Measurements from ENCODE around the gene SEMA3C.
"Not testable (repeated sequence)": the region's sequence is repeated elsewhere in the genome, so short reads cannot be mapped to it uniquely, and the experiment has no call there.

The SEMA3C gene

DNA sequence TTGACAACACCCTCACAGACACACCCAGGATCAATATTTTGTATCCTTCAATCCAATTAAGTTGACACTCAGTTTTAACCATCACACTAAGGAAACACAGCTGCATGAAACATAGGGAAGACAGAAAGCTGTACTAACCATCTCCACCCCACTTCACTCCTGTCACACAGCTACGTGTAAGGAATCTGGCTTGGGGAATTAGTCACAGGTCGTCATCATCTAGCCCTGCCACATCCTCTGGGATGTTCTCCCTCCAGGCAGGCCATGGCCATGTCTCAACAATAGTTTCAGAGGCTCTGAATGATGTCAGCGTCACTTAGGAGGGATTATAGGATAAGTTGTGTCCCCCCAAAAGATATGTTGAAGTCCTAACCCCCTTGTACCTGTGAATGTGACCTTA is 10.8 kb upstream of the SEMA3C start:
- no peak for DNase-seq (ENCODE audit: low read depth in 4 of 4, low spot score in 1 of 4)

DNA sequence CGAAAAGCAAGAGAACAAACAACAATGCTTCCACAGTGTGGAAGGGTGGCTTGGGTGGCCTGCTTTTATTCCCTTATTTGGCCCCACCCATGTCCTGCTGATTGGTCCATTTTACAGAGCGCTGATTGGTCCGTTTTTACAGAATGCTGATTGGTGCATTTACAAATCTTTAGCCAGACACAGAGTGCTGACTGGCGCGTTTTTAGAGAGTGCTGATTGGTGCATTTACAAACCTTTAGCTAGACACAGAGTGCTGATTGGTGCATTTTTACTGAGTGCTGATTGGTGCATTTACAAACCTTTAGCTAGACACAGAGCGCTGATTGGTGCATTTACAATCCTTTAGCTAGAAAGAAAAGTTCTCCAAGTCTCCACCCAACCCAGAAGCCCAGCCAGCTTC is 8.1 kb upstream of the SEMA3C start:
- not testable (repeated sequence) for DNase-seq (ENCODE audit: low read depth in 4 of 4, low spot score in 1 of 4)

DNA sequence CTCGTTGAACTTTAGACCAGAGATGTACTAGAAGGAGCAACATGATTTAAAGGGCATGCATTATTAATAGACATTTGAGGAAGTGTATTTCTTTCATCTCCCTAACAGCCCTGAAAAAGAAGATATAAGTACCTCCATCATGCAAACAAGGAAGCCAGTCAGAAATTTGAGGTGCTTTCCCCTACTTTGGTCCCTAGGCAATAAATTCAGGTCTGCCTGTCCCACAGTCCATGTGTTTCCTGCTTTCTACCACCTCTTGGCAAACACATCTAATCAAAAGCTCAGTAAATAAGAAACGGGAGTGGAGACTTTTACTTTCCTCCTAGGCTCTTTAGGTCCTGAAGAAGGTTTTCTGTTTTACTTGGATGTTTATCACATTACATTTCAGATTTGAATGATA is 5.2 kb upstream of the SEMA3C start:
- no peak for DNase-seq (ENCODE audit: low read depth in 4 of 4, low spot score in 1 of 4)

- DNase-seq (ENCODE audit: low read depth in 4 of 4, low spot score in 1 of 4), result no peak
Measured at GRCh38 chr7:80923211-80923612, 4.4 kb upstream of the SEMA3C start.

- DNase-seq (ENCODE audit: low read depth in 4 of 4, low spot score in 1 of 4), result no peak
Measured at GRCh38 chr7:80922253-80923049, 3.6 kb upstream of the SEMA3C start.

- no peak for DNase-seq (ENCODE audit: low read depth in 4 of 4, low spot score in 1 of 4)
Measured at GRCh38 chr7:80921130-80921529, 2.3 kb upstream of the SEMA3C start.

- no peak for DNase-seq (ENCODE audit: low read depth in 4 of 4, low spot score in 1 of 4)
Measured at GRCh38 chr7:80918399-80918798, 452 bp downstream of the SEMA3C start.

DNA sequence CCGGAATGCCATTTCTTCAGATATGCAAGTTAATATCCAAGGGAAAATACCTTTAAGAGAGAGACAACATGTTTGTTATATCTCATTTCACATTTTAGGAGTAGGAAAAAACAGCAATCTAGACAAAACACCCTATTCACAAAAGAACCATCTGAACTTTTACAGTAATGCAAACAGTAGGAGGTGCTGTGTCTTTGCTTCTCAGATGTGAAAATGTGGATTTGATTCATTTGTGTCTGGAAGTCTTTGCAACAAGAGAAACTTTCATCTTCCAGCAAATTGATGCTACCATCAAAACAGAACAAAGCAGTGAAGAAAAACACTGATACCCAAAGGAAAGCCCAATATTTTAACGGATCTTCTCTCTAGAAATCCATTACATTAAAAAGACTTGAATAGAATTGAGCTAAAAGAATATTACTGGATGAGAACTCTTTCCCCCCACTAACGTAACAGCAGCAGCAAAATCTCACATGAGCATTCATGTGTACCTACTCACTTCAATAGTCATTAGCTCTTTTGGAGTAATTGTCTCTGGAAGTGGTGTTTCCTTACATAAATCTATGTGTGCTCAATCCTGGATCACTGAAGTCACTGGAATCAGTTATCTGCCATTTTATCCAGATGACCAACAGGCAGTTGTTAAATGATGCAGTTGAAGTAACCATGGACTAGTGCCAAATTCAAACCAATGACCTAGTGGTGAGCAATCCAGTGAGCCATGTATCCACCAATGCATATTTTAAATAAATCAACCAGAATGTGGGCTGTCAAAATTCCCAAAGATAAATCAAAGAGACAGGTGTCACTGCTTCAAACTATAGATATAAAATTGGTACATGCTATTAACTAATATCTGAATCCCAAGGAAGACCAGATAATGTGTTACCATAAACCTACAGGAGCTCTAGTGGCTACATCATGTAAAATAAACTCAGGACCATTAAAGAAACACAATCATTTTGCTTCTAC is 1.8 kb downstream of the SEMA3C start:
- DNase-seq (ENCODE audit: low read depth in 4 of 4, low spot score in 1 of 4), result no peak

GRCh38 chr7:80910228-80910627 is 8.6 kb downstream of the SEMA3C start:
- DNase-seq (ENCODE audit: low read depth in 4 of 4, low spot score in 1 of 4), result no peak

DNA sequence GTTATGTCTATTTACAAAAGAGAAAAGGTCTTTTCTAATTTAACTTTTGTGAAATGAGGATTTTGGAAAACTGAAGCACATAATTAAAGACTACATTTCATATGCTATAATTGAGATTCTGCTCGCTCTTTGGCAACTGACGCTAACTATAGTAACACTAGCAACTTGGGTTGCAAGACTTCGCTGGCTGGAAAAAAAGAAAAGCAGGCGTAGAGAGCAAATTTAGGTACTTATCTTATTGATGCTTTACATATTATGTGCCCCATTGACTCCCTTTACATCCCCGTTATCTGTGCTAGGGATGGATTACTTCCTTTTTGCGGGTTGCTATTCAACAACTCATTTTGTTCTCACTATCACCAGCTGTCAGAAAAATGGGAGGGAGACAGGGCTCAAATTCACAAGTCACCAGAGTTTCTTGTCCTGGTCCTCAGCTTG is 10.5 kb downstream of the SEMA3C start:
- no peak for DNase-seq (ENCODE audit: low read depth in 4 of 4, low spot score in 1 of 4)

DNA sequence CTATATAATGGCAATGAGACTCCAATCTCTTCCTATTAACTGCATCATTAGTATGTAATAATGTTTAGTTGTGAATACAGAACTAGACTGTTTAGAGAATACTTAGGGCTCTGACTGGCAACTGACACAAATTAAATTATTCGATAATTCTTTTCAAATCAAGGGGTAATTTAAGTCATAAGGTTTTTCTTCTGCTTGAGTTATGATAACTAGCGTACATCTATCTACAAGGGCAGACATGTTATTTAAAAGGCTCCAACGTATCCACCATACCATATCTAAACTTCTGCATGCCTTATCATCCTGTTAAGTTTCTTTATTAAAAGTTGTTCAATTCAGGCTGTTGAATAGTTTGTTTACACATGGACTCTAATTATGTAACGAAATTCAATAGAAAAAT is 11.2 kb downstream of the SEMA3C start:
- no peak for DNase-seq (ENCODE audit: low read depth in 4 of 4, low spot score in 1 of 4)

GRCh38 chr7:80907141-80907601 is 11.7 kb downstream of the SEMA3C start:
- DNase-seq (ENCODE audit: low read depth in 4 of 4, low spot score in 1 of 4), result no peak

DNA sequence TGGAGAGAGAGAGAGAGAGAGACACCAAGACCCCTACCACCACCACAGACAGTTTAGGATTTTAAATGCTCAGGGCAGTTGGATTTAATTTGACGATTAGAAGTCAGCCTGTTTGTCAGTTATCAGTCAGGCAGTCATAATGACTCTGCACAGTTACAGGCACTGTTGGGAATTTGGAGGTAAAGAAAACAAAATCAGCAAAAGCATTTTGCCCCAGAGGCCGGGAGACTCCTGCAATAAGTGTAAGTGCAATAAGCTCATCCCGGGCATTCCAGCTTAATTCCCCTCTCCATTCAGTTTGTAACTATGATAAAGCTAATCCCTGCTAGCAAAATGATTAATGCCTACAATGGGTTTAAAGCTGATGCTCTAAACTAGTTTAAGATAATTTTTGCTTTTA is 13.5 kb downstream of the SEMA3C start:
- no peak for DNase-seq (ENCODE audit: low read depth in 4 of 4, low spot score in 1 of 4)

- no peak for DNase-seq (ENCODE audit: low read depth in 4 of 4, low spot score in 1 of 4)
Measured at GRCh38 chr7:80902716-80903308, 16.0 kb downstream of the SEMA3C start.

DNA sequence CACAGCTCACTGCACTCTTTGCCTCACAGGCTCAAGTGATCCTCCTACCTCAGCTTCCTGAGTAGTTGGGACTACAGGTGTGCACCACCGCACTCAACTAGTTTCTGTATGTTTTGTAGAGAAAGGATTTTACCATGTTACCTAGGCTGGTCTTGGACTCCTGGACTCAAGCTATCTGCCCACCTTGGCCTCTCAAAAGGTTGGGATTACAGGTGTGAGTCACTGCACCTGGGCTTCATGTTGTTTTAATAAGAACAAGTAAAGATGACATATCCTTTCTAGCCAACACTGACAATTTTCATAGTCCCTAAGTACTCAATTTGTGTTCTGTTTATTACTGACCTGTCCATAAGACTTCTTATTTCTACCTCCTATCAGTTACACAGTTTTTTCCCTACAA is 16.8 kb downstream of the SEMA3C start:
- no peak for DNase-seq (ENCODE audit: low read depth in 4 of 4, low spot score in 1 of 4)

DNA sequence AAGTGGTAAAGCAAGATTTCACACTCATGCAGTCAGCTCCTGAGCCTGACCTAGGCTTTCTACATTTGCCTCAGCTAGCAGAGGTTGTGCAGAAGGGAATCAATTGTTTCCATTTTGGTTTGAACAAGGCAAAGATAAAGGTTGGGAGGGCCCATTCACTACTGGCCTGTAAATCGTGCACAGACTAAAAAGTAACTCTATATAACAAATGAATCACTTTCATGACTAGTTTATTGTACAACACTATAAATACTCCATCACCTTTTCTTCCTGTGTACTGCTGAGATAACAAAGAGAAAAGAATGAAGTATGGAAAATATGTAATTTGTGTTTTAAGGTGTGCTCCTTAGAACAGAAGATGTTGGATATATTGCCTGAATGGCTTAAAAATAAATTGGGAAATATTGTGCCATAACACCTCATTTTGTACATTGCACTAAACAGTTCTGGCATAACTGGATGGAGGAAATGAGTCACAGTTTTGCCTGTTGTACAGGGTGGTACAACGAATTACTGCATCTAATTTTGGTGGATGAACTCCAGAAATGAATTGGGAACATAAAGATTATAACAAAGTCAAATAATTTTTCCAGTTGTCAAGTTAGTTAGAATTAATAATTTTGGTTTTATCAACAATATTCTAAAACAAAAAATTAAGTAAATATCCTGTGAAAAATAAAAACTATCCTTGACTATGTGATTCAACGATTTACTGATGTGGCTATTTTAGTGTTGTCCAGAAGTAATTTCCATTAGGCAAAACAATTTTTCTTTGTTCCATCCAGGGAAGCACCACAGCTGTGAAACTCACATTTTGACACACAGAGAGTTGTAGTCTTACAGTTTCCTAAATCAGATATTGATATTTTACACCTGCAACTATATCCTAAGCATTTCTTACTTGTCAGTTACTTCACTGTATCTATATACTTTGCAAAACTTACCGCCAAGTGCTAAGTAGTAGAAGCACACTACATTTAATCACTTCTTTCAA is 18.0 kb downstream of the SEMA3C start:
- DNase-seq (ENCODE audit: low read depth in 4 of 4, low spot score in 1 of 4), result no peak

GRCh38 chr7:80896906-80897598 is 21.8 kb downstream of the SEMA3C start:
- no peak for DNase-seq (ENCODE audit: low read depth in 4 of 4, low spot score in 1 of 4)

- DNase-seq (ENCODE audit: low read depth in 4 of 4, low spot score in 1 of 4), result no peak
Measured at GRCh38 chr7:80895056-80895455, 23.8 kb downstream of the SEMA3C start.

DNA sequence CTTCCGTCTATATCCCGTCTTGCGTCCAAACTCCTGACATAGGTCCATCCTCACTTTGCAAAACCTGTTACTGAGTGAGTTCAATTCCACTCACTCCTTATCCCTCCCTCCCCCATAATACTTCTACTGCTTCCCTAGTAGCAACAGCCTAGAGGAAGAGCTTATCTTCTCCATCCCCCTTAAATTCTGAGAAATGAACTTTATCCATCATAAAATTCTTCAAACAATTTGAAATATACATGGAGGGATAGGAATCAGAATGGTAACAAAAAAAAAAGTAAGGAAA is 27.6 kb downstream of the SEMA3C start:
- DNase-seq (ENCODE audit: low read depth in 4 of 4, low spot score in 1 of 4), result no peak
